Vagina (tissue), 2 donors: Measurements from ENCODE around the gene ABCA13. TPM values are rescaled to one million over a fixed set of nuclear protein-coding genes. Genes with fewer than 3 reads are reported as not detected.
A peak's percentile ranks its signal among the peaks of the same experiment; 100 is the strongest.

Source experiments
- DNase-seq, 2 donors: peaks; one replicate each; pipeline ENCODE4 v3.0.0-alpha.2; 2017; ENCODE audit errors: extremely low spot score in 2 of 2
- H3K27ac ChIP-seq: fragments of 200-600 bp; sonication (generic); one replicate; pipeline ENCODE4 v1.5.1; 2019
- H3K27me3 ChIP-seq: fragments of 200-600 bp; sonication (generic); one replicate; pipeline ENCODE4 v1.5.1; 2019
- H3K36me3 ChIP-seq, 2 donors: fragments of 200-600 bp; sonication (generic); one replicate each; pipeline ENCODE4 v1.5.1; 2017 to 2019
- H3K4me1 ChIP-seq: fragments of 200-600 bp; sonication (generic); one replicate; pipeline ENCODE4 v1.5.1; 2019
- H3K4me3 ChIP-seq, 2 donors: fragments of 200-600 bp; sonication (generic); 1 replicate in 1 of 2; 2 replicates in 1 of 2; pipeline ENCODE4 v1.5.1; 2016 to 2019
- H3K9me3 ChIP-seq: fragments of 200-600 bp; sonication (generic); one replicate; pipeline ENCODE4 v1.5.1; 2019
- CTCF ChIP-seq, 3 experiments: fragments of 450-650 bp in 2 of 3; fragments of 200-600 bp in 1 of 3; sonication (generic) in 1 of 3; IDR thresholded peaks; one replicate each; pipeline ENCODE4 v1.5.1; 2017 to 2019; ENCODE audit warnings: antibody characterized with exemption in 3 of 3, mild to moderate bottlenecking in 2 of 3, moderate library complexity in 2 of 3
- POLR2A ChIP-seq, 2 donors: fragments of 450-650 bp; IDR thresholded peaks; one replicate each; pipeline ENCODE4 v1.6.1; 2017; ENCODE audit warnings: antibody characterized with exemption in 2 of 2, mild to moderate bottlenecking in 2 of 2, moderate library complexity in 2 of 2
- POLR2AphosphoS5 ChIP-seq, 2 donors: sonication (generic); formaldehyde crosslinking; IDR thresholded peaks; one replicate each; pipeline ENCODE4 v1.9.0; 2017; ENCODE audit warnings: antibody characterized with exemption in 2 of 2, mild to moderate bottlenecking in 2 of 2, low read depth in 1 of 2; ENCODE audit not compliant: insufficient read depth in 1 of 2
- intact Hi-C: fragments of 100-400 bp; cut with DNase I; formaldehyde crosslinking; loops from one replicate; pipeline ENCODE4 v1.15.1; 2023
- total RNA-seq: library from RNA; depleted of rRNA; stranded (reverse); fragments of >200 nt; gene quantifications from one replicate; pipeline ENCODE4 v1.2.3, GENCODE V29; 2016

ABCA13 gene
- total RNA-seq, 1 donor from 2014 or later: under 0.01 TPM

- intact Hi-C loops: no loop called here
- H3K4me3 ChIP-seq: peak overlapping the region in 1 of 2 donors; percentile 13
- peaks cover 6% of the 10 kb centered on the region for H3K4me1 ChIP-seq
- no peaks in the 10 kb centered on the region for H3K27me3 ChIP-seq
- no peaks in the 10 kb centered on the region for H3K9me3 ChIP-seq
- TF ChIP-seq POLR2A (IDR thresholded peaks at IDR 0.05) (no peak), POLR2AphosphoS5 (IDR thresholded peaks at IDR 0.05; ENCODE audit: insufficient read depth in 1 of 2, low read depth in 1 of 2) (no peak), CTCF (IDR thresholded peaks at IDR 0.05) (no peak)
- no peaks in the 10 kb centered on the region for H3K36me3 ChIP-seq
- DNase-seq: no peak
- no peak overlapping the region for H3K27ac ChIP-seq
These were observed 339.8 kb downstream of the ABCA13 start for GRCh38 chr7:48511080-48511479.

DNA sequence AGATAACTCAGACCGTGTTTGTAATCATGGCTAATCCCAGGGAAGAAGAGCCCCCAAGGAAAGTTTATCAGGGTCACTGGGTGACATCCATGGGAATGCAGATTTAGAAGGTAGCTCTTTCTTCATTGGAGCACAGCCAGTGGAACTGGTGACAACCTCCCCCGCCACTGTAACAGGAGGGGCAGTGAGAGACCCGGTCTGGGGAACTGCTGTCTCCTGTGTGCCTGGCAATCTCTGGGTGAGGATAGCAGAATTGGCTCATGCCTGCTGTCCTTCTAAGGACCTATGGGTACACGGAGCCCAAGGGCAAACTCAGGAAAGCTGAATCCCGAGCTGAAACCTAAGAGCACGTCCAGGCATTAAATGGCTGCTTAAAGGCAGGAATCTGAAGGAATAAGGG lies 341.6 kb downstream of the ABCA13 start:
- DNase-seq: no peak
- Histone ChIP-seq H3K27me3 (no peaks in the 10 kb centered on the region), H3K27ac (no peak overlapping the region), H3K36me3 (no peaks in the 10 kb centered on the region), H3K9me3 (no peaks in the 10 kb centered on the region), H3K4me3 (no peak overlapping the region), H3K4me1 (peaks cover 6% of the 10 kb centered on the region)
- TF ChIP-seq POLR2A (IDR thresholded peaks at IDR 0.05) (no peak), POLR2AphosphoS5 (IDR thresholded peaks at IDR 0.05; ENCODE audit: insufficient read depth in 1 of 2, low read depth in 1 of 2) (no peak), CTCF (IDR thresholded peaks at IDR 0.05) (no peak)
- intact Hi-C loops: no loop called here

DNA sequence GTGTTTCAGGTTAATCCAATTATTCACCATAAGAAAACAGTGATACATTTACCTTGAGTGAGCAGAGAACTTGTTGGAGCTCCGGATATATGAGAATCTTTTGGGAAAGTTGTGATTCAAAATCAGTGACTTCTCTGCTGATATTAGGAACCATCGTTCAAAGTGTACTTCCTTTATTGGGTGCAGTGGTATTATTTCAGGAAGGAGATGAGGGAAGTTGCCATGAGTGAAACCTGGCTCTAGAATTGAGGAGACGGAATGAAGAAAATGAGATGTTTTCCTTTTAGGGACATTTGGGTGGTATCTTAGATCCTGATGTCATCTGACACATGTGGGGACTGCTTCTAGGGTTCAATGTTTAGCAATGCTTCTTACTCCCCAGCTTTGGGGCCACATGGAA lies 343.9 kb downstream of the ABCA13 start:
- Histone ChIP-seq H3K9me3 (no peaks in the 10 kb centered on the region), H3K36me3 (no peaks in the 10 kb centered on the region), H3K4me3 (no peak overlapping the region), H3K27ac (no peak overlapping the region), H3K4me1 (peaks cover 6% of the 10 kb centered on the region), H3K27me3 (no peaks in the 10 kb centered on the region)
- intact Hi-C loops: no loop called here
- DNase-seq: no peak
- TF ChIP-seq POLR2A (IDR thresholded peaks at IDR 0.05) (no peak), POLR2AphosphoS5 (IDR thresholded peaks at IDR 0.05; ENCODE audit: insufficient read depth in 1 of 2, low read depth in 1 of 2) (no peak), CTCF (IDR thresholded peaks at IDR 0.05) (no peak)

DNA sequence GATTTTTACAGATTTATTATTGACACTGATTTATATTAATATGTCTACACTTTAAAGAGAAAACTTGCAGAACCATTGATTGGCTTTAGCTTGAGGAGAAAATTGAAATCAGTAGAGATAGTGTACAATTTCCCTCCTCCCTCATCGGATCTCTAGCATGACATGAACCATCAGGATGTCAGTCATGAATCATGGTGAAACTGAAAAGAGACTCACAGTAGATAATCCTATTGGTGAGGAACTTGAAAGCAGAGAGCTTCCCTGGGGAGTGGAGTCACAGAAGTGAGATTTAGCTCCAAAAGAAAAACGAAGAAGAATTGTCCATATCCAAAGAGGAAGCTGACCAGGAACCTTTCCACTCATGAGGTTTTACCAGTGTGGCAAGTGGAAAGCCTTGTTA lies 346.8 kb downstream of the ABCA13 start:
- no peak for DNase-seq
- intact Hi-C loops: no loop called here
- Histone ChIP-seq H3K27ac (no peak overlapping the region), H3K4me1 (no peaks in the 10 kb centered on the region), H3K9me3 (no peaks in the 10 kb centered on the region), H3K4me3 (no peak overlapping the region), H3K27me3 (no peaks in the 10 kb centered on the region), H3K36me3 (no peaks in the 10 kb centered on the region)
- TF ChIP-seq POLR2AphosphoS5 (IDR thresholded peaks at IDR 0.05; ENCODE audit: insufficient read depth in 1 of 2, low read depth in 1 of 2): no peak

DNA sequence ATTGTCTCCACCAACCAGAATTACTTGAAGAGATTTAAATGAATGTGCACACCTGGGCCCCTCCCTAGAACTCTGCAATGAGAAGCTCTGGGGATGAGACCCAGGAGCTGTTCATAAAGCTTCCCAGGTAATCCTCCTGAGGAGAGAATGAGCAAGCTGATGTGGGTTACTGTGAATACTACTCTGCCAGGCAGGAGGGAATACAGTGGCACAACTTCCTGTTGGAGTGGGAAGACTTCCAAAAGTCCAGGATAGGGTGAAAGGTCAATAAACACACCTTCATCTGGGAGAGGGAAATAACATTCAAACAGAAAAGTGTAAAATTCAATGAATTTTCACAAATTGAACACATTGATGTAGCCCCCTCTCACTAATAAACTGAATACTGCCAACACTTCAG lies 351.4 kb downstream of the ABCA13 start:
- H3K4me3 ChIP-seq: no peak overlapping the region
- H3K36me3 ChIP-seq: no peaks in the 10 kb centered on the region
- intact Hi-C loops: no loop called here

More for the DNA sequence above, 351.4 kb downstream of the ABCA13 start:
- TF ChIP-seq POLR2AphosphoS5 (IDR thresholded peaks at IDR 0.05; ENCODE audit: insufficient read depth in 1 of 2, low read depth in 1 of 2): no peak
- no peak for TF ChIP-seq CTCF (IDR thresholded peaks at IDR 0.05)
- TF ChIP-seq POLR2A (IDR thresholded peaks at IDR 0.05): no peak
- H3K27ac ChIP-seq: no peak overlapping the region
- no peaks in the 10 kb centered on the region for H3K9me3 ChIP-seq
- DNase-seq: no peak
- H3K4me1 ChIP-seq: no peaks in the 10 kb centered on the region
- H3K27me3 ChIP-seq: no peaks in the 10 kb centered on the region
